ENCODE results near the gene N4BP2. TPM values are rescaled to one million over a fixed set of nuclear protein-coding genes. Genes with fewer than 3 reads are reported as not detected.

The N4BP2 gene
- total RNA-seq, 1 donor from 2014 or later: 7.8 TPM

DNA sequence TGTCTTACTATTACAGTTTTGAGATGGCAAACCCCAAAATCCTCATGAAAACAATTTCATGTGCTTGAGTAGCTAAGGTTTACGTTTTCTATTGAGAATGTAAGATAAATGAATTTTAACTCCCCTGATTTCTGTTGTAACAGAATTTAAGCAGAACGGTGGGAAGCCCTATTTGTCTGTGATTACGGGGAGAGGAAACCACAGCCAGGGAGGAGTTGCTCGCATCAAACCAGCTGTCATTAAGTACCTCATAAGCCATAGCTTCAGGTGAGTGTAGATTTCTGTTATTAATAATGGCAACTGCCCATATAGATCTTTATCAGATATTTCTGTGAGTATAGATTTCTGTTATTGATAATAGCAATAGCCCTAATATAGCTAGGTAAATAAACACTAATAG is 96.0 kb downstream of the N4BP2 start:
- no peak for DNase-seq (ENCODE audit: low read depth)

GRCh38 chr4:40157436-40157835 is 100.8 kb downstream of the N4BP2 start:
- no peak for DNase-seq (ENCODE audit: low read depth)

DNA sequence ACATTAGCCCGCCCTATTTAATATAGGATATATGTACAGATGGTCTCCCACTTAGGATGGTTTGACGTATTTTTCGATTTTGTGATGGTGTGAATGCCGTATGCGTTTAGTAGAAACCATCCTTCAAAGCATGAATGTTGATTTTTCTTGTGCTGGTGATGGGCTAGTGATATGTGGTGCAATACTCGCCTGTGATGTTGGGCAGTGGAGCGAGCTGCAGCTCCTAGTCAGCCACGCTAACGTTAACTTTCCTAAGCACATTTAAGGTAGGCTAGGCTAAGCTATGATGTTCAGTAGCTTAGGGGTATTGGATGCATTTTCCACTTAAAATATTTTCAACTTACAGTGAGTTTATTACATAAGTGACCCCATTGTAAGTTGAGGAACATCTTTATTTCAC is 103.6 kb downstream of the N4BP2 start:
- no peak for DNase-seq (ENCODE audit: low read depth)

DNA sequence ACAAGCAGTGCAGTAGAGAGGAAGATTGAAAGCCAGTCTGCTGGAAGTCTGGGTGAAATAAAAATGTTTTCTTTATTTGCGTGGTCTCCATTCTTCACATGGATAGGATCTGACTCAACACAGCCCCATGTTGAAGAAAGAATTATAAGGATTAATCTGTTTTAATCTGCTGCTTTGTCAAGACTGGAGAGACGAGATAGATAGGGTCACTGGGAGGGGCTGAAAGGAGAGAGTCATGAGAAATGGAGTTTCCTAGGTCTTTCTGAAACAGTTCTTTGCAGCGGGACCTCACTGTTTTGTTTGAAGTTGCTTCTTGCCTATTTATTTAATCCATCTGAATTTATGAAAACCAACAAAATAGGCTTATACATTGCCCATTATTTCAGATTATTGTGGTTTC is 107.8 kb downstream of the N4BP2 start:
- no peak for DNase-seq (ENCODE audit: low read depth)

GRCh38 chr4:40165916-40166315 is 109.3 kb downstream of the N4BP2 start:
- DNase-seq (ENCODE audit: low read depth): peak; percentile 47

GRCh38 chr4:40168070-40168469 is 111.4 kb downstream of the N4BP2 start:
- DNase-seq (ENCODE audit: low read depth): no peak

DNA sequence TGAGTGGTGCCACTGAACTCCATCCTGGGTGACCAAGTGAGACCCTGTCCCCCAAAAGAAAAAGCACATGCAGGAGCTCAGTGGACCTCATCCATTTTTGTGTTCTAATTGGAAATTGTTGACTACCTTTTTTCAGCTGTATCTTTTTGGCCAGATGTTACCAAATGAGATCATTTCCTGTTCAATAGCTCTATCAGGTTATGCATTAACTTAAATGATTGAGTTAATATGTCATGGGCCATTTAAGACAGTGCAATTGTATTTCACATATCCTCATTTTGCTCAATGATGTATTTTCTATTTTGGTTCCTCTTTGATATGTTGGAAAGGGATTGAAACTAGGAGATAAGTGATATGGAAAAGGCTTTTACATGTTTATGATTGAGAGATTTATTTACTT is 113.9 kb downstream of the N4BP2 start:
- peak; percentile 70 for DNase-seq (ENCODE audit: low read depth)

DNA sequence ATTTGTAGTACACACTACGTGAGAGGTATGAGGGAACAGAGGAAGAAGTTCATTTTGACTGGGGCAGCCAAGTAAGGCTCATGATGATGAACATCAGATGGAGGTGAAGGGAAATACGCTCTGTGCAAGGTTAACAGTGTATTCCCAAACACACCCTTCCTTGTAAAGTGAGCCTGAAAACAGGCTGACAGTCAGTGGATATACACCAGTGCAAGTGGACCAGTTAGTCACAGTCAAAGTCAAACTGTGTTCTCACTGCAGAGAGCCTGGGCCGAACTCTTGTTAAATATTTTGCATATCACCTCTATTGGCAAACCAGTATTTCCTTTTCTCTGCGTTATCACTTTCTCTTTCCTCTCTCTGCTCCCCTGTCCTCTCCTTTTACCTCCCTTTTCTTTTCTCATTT is 116.8 kb downstream of the N4BP2 start:
- DNase-seq (ENCODE audit: low read depth): no peak

DNA sequence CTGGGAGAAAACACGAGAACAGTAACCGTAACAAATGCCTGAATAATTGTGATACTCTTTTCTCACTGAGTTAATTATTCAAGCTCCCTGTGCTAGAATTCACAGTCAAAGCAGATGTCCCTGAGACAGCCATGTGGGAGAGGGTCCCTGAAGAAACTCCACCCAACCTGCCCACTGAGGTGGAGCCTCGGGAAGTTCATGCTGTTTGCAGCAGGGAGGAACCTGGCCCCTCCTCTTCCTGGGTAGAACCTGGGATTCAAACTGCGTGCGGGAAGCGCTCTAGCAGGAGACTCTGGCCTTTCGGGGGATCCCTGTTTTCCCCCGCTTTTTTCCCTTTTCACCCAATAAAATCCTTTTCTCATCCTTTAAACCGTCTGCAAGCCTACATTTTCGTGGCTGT is 120.0 kb downstream of the N4BP2 start:
- no peak for DNase-seq (ENCODE audit: low read depth)

DNA sequence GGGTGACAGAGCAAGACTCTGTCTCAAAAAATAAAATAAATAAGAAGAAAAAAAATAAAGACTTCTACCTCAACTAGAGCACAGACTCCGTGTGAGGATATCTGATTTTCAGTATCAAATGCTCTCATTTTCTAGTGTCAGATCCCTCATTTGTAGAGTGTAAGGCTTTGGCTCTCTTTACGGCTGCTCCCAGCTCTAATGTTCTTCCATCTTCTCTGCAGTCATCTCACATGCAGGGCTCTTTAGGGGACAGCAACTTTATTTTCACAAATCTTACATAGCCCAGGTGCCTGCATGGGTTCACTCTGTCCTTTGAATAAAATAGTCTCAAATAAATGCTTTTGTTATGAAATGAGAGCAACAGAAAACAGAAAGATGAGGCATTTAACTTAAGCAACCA is 120.9 kb downstream of the N4BP2 start:
- no peak for DNase-seq (ENCODE audit: low read depth)

DNA sequence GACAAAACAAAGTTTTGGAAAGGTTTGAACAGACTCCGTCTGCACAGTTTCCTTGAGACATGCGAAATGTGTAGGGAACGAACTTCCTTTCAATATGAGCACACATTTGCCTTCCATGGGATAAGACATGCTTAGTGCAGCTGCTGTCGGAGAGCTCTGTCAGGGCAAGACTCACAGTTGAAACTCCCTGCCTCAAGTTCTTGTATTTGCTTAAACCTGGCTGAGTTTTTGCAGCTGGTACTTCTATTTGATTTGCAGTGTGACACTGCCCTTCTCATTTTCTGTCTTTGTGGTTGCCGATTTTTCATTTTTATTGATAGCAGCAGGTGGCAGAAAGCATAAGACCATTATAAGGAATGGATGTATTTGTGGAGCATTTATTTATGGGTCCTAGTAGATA is 122.0 kb downstream of the N4BP2 start:
- DNase-seq (ENCODE audit: low read depth): no peak

GRCh38 chr4:40179360-40179759 is 122.7 kb downstream of the N4BP2 start:
- no peak for DNase-seq (ENCODE audit: low read depth)

GRCh38 chr4:40180356-40180755 is 123.7 kb downstream of the N4BP2 start:
- DNase-seq (ENCODE audit: low read depth): peak; percentile 94

- DNase-seq (ENCODE audit: low read depth): no peak
These were observed 125.4 kb downstream of the N4BP2 start for GRCh38 chr4:40182001-40182400.

GRCh38 chr4:40182954-40183353 is 126.3 kb downstream of the N4BP2 start:
- no peak for DNase-seq (ENCODE audit: low read depth)

GRCh38 chr4:40183615-40184411 is 127.2 kb downstream of the N4BP2 start:
- DNase-seq (ENCODE audit: low read depth): peak; percentile 28

GRCh38 chr4:40185830-40186664 is 129.4 kb downstream of the N4BP2 start:
- peak; percentile 68 for DNase-seq (ENCODE audit: low read depth)

GRCh38 chr4:40186665-40187014 is 130.0 kb downstream of the N4BP2 start:
- DNase-seq (ENCODE audit: low read depth): no peak

DNA sequence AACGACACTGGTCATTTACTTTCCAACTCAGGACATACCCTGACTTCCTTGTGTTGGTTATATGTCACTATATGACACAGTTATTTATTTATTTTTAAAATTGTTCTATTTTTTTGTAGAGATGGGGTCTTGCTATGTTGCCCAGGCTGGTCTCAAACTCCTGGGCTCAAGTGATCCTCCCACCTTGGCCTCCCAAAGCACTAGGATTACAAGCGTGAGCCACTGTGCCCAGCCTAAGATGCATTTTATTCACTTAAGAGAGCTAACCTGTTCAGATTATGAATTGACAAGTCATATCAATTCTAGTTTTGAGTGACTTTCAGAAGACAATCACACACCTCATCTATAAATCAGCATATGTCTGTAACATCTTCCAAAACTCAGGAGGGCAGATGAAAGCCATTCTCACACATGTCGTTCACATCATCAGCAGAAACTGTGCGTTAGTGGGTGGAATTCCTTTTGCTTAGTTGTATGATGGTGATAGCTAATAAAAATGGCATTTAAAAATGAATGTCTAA is 130.8 kb downstream of the N4BP2 start:
- DNase-seq (ENCODE audit: low read depth): no peak

GRCh38 chr4:40190019-40190418 is 133.4 kb downstream of the N4BP2 start:
- no peak for DNase-seq (ENCODE audit: low read depth)

GRCh38 chr4:40190465-40190864 is 133.8 kb downstream of the N4BP2 start:
- no peak for DNase-seq (ENCODE audit: low read depth)

DNA sequence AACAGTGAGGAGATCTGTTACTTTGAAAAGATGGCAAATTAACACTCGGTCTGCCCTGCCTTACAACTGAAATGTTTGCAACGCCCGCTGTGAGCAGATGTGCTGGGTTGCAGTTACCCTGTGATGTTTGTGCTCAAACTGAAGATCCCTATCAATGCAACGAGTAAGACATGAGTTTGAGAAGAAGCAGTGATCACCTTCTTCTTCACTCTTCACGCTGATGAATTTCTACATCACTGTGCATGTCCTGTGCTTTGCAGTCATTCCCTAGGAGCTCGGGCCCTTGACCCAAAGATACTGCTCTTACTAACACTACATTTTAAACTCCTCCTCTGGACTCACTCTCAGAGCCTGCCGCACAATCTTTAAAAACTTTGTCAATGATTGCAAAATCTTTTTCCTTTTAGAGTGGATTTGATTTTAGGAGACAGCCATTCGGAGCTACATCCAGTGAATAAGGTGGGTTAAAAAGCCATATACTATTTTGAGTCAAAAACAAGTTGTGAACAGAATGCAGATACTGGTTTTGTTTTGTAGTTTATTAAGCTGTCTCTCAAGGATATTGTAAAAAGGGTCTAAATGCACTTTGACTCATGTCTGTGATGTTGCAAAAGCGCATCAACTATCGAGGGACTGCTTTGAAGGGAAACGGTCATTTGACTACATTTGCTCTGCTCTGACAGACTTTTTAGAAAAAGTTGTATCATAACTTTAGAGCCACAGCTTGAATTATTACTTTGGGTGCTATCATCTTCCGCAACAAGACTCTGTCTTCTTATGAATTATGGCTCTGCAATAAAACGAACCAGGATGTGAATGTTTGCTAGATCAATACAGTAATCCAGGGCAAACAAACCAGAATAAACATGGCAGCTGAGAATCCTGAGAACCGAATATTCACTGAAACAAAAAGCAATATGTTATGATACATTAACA is 134.5 kb downstream of the N4BP2 start:
- no peak for DNase-seq (ENCODE audit: low read depth)

Data from renal cortical epithelial cell (primary cell).